ENCODE results near the gene TDRD9.

DNA sequence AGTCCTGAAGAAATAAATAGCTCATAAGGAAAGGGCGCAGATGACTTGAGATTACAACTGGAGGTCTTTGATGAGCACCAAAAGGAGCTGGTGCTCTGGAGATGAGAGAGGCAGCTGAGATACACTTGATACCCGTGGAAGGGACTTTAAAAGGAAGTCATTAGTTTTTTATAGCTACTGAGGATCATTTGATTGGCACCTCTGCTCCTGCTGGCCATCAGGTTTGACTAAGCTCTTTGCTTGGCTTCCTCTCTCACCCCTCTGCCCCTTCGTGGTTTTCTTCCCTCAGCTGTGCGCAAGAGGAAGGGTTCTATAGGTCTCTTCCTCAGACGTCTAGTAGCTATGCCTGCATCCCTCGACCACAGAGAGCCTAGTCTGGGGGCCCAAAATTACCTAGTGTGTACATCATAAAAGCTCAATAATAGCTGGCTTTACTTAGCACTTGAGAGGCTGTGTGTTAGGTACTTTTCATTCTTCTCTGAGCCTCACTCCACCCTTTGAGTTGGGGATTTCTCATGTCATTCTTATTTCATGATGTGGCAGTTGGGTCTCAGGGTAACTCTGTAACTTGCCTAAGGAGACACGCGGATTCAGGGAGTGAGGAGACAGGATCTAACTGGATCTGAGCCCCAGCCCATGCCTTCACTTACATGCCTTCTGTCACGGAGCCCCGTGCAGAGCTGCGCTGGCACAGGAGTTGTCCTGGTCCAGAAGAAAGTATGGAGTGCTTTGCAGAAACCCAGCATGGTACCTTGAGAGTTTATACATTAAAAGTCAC lies 88.8 kb downstream of the TDRD9 start:
- TF ChIP-seq, protein P1, sequence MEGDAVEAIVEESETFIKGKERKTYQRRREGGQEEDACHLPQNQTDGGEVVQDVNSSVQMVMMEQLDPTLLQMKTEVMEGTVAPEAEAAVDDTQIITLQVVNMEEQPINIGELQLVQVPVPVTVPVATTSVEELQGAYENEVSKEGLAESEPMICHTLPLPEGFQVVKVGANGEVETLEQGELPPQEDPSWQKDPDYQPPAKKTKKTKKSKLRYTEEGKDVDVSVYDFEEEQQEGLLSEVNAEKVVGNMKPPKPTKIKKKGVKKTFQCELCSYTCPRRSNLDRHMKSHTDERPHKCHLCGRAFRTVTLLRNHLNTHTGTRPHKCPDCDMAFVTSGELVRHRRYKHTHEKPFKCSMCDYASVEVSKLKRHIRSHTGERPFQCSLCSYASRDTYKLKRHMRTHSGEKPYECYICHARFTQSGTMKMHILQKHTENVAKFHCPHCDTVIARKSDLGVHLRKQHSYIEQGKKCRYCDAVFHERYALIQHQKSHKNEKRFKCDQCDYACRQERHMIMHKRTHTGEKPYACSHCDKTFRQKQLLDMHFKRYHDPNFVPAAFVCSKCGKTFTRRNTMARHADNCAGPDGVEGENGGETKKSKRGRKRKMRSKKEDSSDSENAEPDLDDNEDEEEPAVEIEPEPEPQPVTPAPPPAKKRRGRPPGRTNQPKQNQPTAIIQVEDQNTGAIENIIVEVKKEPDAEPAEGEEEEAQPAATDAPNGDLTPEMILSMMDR (IDR thresholded peaks at IDR 0.05; ENCODE audit: low read length): no peak
- TF ChIP-seq EZH2 (IDR thresholded peaks at IDR 0.05; ENCODE audit: borderline replicate concordance, low read length): no peak
